CD14-positive monocyte (primary cell): ENCODE measurements around the gene IFNGR2. TPM values are rescaled to one million over a fixed set of nuclear protein-coding genes. Genes with fewer than 3 reads are reported as not detected.

Source experiments
- DNase-seq, 3 donors: peaks; one replicate each; pipeline ENCODE4 v3.0.0-alpha.2; 2011 to 2022
- H2AFZ ChIP-seq: 2 replicates; pipeline ENCODE4 v1.6.0; 2012; ENCODE audit warnings: mild to moderate bottlenecking, low read depth, low read length, inconsistent platforms; ENCODE audit not compliant: insufficient read depth, poor library complexity, severe bottlenecking
- H3K27ac ChIP-seq, 2 donors: 1 replicate in 1 of 2; 2 replicates in 1 of 2; pipeline ENCODE4 v1.5.1; 2012 to 2013; ENCODE audit warnings: low read length in 2 of 2, control low read depth in 1 of 2, inconsistent platforms in 1 of 2, low read depth in 1 of 2, mild to moderate bottlenecking in 1 of 2
- H3K27me3 ChIP-seq, 2 donors: one replicate each; pipeline versions ENCODE4 v1.6.0 to v1.6.1; 2011 to 2013; ENCODE audit warnings: low read length in 2 of 2; ENCODE audit not compliant: control insufficient read depth in 2 of 2, insufficient read depth in 2 of 2
- H3K36me3 ChIP-seq, 2 donors: replicated peaks in 1 of 2; 1 replicate in 1 of 2; 2 replicates in 1 of 2; pipeline versions ENCODE4 v1.5.1 to v1.6.1; 2012 to 2013; ENCODE audit warnings: low read length in 2 of 2, control low read depth in 1 of 2, inconsistent platforms in 1 of 2, mild to moderate bottlenecking in 1 of 2; ENCODE audit not compliant: insufficient read depth in 2 of 2, control insufficient read depth in 1 of 2
- H3K4me1 ChIP-seq, 2 donors: 1 replicate in 1 of 2; 2 replicates in 1 of 2; pipeline versions ENCODE4 v1.5.1 to v1.6.1; 2012 to 2013; ENCODE audit warnings: low read length in 2 of 2, control low read depth in 1 of 2, inconsistent platforms in 1 of 2, mild to moderate bottlenecking in 1 of 2, moderate library complexity in 1 of 2; ENCODE audit not compliant: insufficient read depth in 2 of 2, control insufficient read depth in 1 of 2
- H3K4me2 ChIP-seq: replicated peaks from 2 replicates; pipeline ENCODE3; 2012; ENCODE audit warnings: low read length, moderate library complexity, mild to moderate bottlenecking; ENCODE audit not compliant: poor library complexity, severe bottlenecking; ENCODE audit errors: extremely low read depth
- H3K4me3 ChIP-seq, 3 experiments: fragments of 200-600 bp in 1 of 3; sonication (generic) in 1 of 3; replicated peaks in 1 of 3; 1 replicate in 2 of 3; 2 replicates in 1 of 3; pipeline ENCODE4 v1.5.1; 2011 to 2013; ENCODE audit warnings: low read length in 3 of 3, mild to moderate bottlenecking in 3 of 3, control low read depth in 2 of 3, low read depth in 2 of 3, inconsistent platforms in 1 of 3, moderate library complexity in 1 of 3
- H3K79me2 ChIP-seq: 2 replicates; pipeline ENCODE4 v1.6.0; 2012; ENCODE audit warnings: mild to moderate bottlenecking, control low read depth, inconsistent platforms, low read length, moderate library complexity; ENCODE audit not compliant: insufficient read depth
- H3K9ac ChIP-seq: 2 replicates; pipeline ENCODE4 v1.6.0; 2017; ENCODE audit warnings: low read length, mild to moderate bottlenecking; ENCODE audit not compliant: insufficient read depth, poor library complexity, severe bottlenecking
- H3K9me3 ChIP-seq, 2 donors: replicated peaks in 1 of 2; 1 replicate in 1 of 2; 2 replicates in 1 of 2; pipeline versions ENCODE4 v1.5.1 to v1.6.1; 2012 to 2013; ENCODE audit warnings: low read length in 2 of 2, control low read depth in 1 of 2; ENCODE audit not compliant: control insufficient read depth in 1 of 2, insufficient read depth in 1 of 2
- H4K20me1 ChIP-seq: 2 replicates; pipeline ENCODE4 v1.6.0; 2012; ENCODE audit warnings: mild to moderate bottlenecking, low read length, control low read depth, moderate library complexity; ENCODE audit not compliant: insufficient read depth
- H3K27ac Mint-ChIP-seq, 7 donors: one replicate each; pipeline ENCODE4 v1.8.0; 2020; ENCODE audit warnings: mild to moderate bottlenecking in 7 of 7, mixed read lengths in 7 of 7, moderate library complexity in 6 of 7, inconsistent platforms in 2 of 7
- H3K27me3 Mint-ChIP-seq, 3 donors: one replicate each; pipeline ENCODE4 v1.8.0; 2021 to 2022; ENCODE audit warnings: low read depth in 3 of 3, mild to moderate bottlenecking in 3 of 3, mixed read lengths in 3 of 3, moderate library complexity in 3 of 3, inconsistent platforms in 1 of 3
- H3K36me3 Mint-ChIP-seq, 2 donors: one replicate each; pipeline ENCODE4 v1.8.0; 2020; ENCODE audit warnings: mixed read lengths in 2 of 2, inconsistent platforms in 1 of 2, mild to moderate bottlenecking in 1 of 2
- H3K4me1 Mint-ChIP-seq: one replicate; pipeline ENCODE4 v1.8.0; 2020; ENCODE audit warnings: mild to moderate bottlenecking, mixed read lengths
- H3K4me3 Mint-ChIP-seq, 2 donors: one replicate each; pipeline ENCODE4 v1.8.0; 2020; ENCODE audit warnings: mild to moderate bottlenecking in 2 of 2, mixed read lengths in 2 of 2, moderate library complexity in 1 of 2
- H3K9me3 Mint-ChIP-seq, 7 donors: one replicate each; pipeline ENCODE4 v1.8.0; 2020 to 2022; ENCODE audit warnings: mixed read lengths in 7 of 7, mild to moderate bottlenecking in 6 of 7, moderate library complexity in 6 of 7, inconsistent platforms in 2 of 7
- CTCF ChIP-seq: fragments of 200-600 bp; IDR thresholded peaks from one replicate; pipeline ENCODE4 v1.8.0; 2022; ENCODE audit warnings: antibody characterized with exemption, mild to moderate bottlenecking
- WGBS: methylation state at CpG from one replicate; pipeline ENCODE4 v1.1.5; 2013; ENCODE audit warnings: missing lambda C conversion rate; ENCODE audit not compliant: insufficient coverage; 5-methylcytosine and 5-hydroxymethylcytosine counted together
- intact Hi-C, 2 donors: fragments of 100-400 bp; cut with micrococcal nuclease; formaldehyde crosslinking; loops; one replicate each; pipeline versions ENCODE4 v1.15.0 to v1.15.1; 2023
- polyA plus RNA-seq, 3 donors: library from polyadenylated mRNA; depleted of rRNA in 1 of 3; unstranded in 2 of 3; stranded (reverse) in 1 of 3; fragments of 300-500 nt in 2 of 3; fragments of >200 nt in 1 of 3; fragmentation: Illumina TruSeq in 2 of 3; gene quantifications; 1 replicate in 2 of 3; 2 replicates in 1 of 3; pipeline ENCODE4 v1.2.3, GENCODE V29; 2012 to 2021

IFNGR2 gene
- polyA plus RNA-seq, 3 donors: 204 to 324 (median 260) TPM

GRCh38 chr21:33371366-33371765 is 31.8 kb upstream of the IFNGR2 start:
- H3K4me1 Mint-ChIP-seq: peaks cover 51% of the 10 kb centered on the region
- Histone ChIP-seq H3K4me1 (peaks cover 56 to 66% of the 10 kb centered on the region in 2 donors), H4K20me1 (no peaks in the 10 kb centered on the region), H2AFZ (no peak overlapping the region), H3K36me3 (peaks cover 0 to 5% of the 10 kb centered on the region in 2 donors), H3K9ac (no peak overlapping the region), H3K79me2 (no peaks in the 10 kb centered on the region), H3K27me3 (no peaks in the 10 kb centered on the region), H3K9me3 (peaks cover 16 to 34% of the 10 kb centered on the region in 2 donors), H3K27ac (peak overlapping the region in 1 of 2 donors; percentile 43), H3K4me3 (no peak overlapping the region), H3K4me2 (no peak overlapping the region)
- whole genome bisulfite sequencing: no CpG with 5 or more reads among the region's 3 CpGs
- peaks cover 22 to 31% (median 26%) of the 10 kb centered on the region in 7 donors for H3K9me3 Mint-ChIP-seq
- H3K27ac Mint-ChIP-seq: peak overlapping the region in 6 of 7 donors; percentile 62 to 88 (median 80)
- H3K4me3 Mint-ChIP-seq: no peak overlapping the region
- DNase-seq: no peak
- no peaks in the 10 kb centered on the region for H3K27me3 Mint-ChIP-seq
- peaks cover 2 to 12% of the 10 kb centered on the region in 2 donors for H3K36me3 Mint-ChIP-seq
- TF ChIP-seq CTCF: no peak
- intact Hi-C loops: no loop called here

- Histone ChIP-seq H4K20me1 (no peaks in the 10 kb centered on the region), H3K9me3 (peaks cover 4 to 23% of the 10 kb centered on the region in 2 donors), H2AFZ (no peak overlapping the region), H3K36me3 (no peaks in the 10 kb centered on the region), H3K4me2 (no peak overlapping the region), H3K4me3 (no peak overlapping the region), H3K27me3 (no peaks in the 10 kb centered on the region), H3K79me2 (peaks cover 3% of the 10 kb centered on the region), H3K9ac (no peak overlapping the region), H3K4me1 (peaks cover 63 to 77% of the 10 kb centered on the region in 2 donors), H3K27ac (peak overlapping the region; percentile 43 to 95)
- DNase-seq: no peak
- intact Hi-C loops: no loop called here
- H3K4me3 Mint-ChIP-seq: no peak overlapping the region
- H3K4me1 Mint-ChIP-seq: peaks cover 60% of the 10 kb centered on the region
- WGBS: 98% methylated on average over 5 of the region's 12 CpGs
- H3K9me3 Mint-ChIP-seq: peaks cover 11 to 19% (median 15%) of the 10 kb centered on the region in 7 donors
- H3K36me3 Mint-ChIP-seq: peaks cover 3 to 7% of the 10 kb centered on the region in 2 donors
- no peak for TF ChIP-seq CTCF
- peak overlapping the region; percentile 62 to 98 (median 84) for H3K27ac Mint-ChIP-seq
- no peaks in the 10 kb centered on the region for H3K27me3 Mint-ChIP-seq
Measured at GRCh38 chr21:33372582-33372981, 30.6 kb upstream of the IFNGR2 start.
